CD8-positive, alpha-beta memory T cell (primary cell): Measurements from ENCODE around the gene FAM90A1. TPM values are rescaled to one million over a fixed set of nuclear protein-coding genes. Genes with fewer than 3 reads are reported as not detected.
"Not testable (repeated sequence)": the region's sequence is repeated elsewhere in the genome, so short reads cannot be mapped to it uniquely, and the experiment has no call there.

ENCODE experiments used
- CTCF ChIA-PET: fragments of 350-600 bp; sonication (Branson Sonifier 250); formaldehyde crosslinking; loops from one replicate; lab custom pipeline; 2021; ENCODE audit warnings: antibody characterized with exemption; lab: Charles Lee
- POLR2A ChIA-PET: fragments of 350-600 bp; sonication (Branson Sonifier 250); formaldehyde crosslinking; loops from one replicate; lab custom pipeline; 2021; ENCODE audit warnings: antibody characterized with exemption; lab: Charles Lee
- DNase-seq, 5 donors: peaks; one replicate each; pipeline versions ENCODE4 v3.0.0 to v3.0.0-alpha.2; 2020 to 2022; ENCODE audit warnings: mixed read lengths in 1 of 5
- H3K27ac ChIP-seq: one replicate; pipeline ENCODE4 v1.7.0; 2013; ENCODE audit warnings: low read depth, mild to moderate bottlenecking, low read length, moderate library complexity
- H3K27me3 ChIP-seq: 2 replicates; pipeline ENCODE4 v1.7.0; 2013; ENCODE audit warnings: low read length, mild to moderate bottlenecking; ENCODE audit not compliant: insufficient read depth, poor library complexity, severe bottlenecking
- H3K36me3 ChIP-seq: 2 replicates; pipeline ENCODE4 v1.7.0; 2013; ENCODE audit warnings: mild to moderate bottlenecking, low read length, moderate library complexity; ENCODE audit not compliant: insufficient read depth
- H3K4me1 ChIP-seq: 2 replicates; pipeline ENCODE4 v1.7.0; 2013; ENCODE audit warnings: mild to moderate bottlenecking, low read length, moderate library complexity; ENCODE audit not compliant: insufficient read depth
- H3K4me3 ChIP-seq: 2 replicates; pipeline ENCODE4 v1.7.0; 2013; ENCODE audit warnings: mild to moderate bottlenecking, low read length
- H3K9me3 ChIP-seq: 2 replicates; pipeline ENCODE4 v1.7.0; 2013; ENCODE audit warnings: mild to moderate bottlenecking, low read length
- H3K27ac Mint-ChIP-seq, 8 donors: one replicate each; pipeline ENCODE4 v1.8.0; 2020 to 2021; ENCODE audit warnings: mixed read lengths in 8 of 8, mild to moderate bottlenecking in 6 of 8, inconsistent platforms in 3 of 8, moderate library complexity in 3 of 8
- H3K27me3 Mint-ChIP-seq, 2 donors: one replicate each; pipeline ENCODE4 v1.8.0; 2020 to 2021; ENCODE audit warnings: mixed read lengths in 2 of 2, mild to moderate bottlenecking in 1 of 2, moderate library complexity in 1 of 2
- H3K36me3 Mint-ChIP-seq, 3 donors: one replicate each; pipeline ENCODE4 v1.8.0; 2020 to 2021; ENCODE audit warnings: mixed read lengths in 3 of 3, inconsistent platforms in 1 of 3, mild to moderate bottlenecking in 1 of 3
- H3K4me1 Mint-ChIP-seq, 3 donors: one replicate each; pipeline ENCODE4 v1.8.0; 2020 to 2021; ENCODE audit warnings: mixed read lengths in 3 of 3, inconsistent platforms in 1 of 3, mild to moderate bottlenecking in 1 of 3
- H3K4me3 Mint-ChIP-seq, 7 donors: one replicate each; pipeline ENCODE4 v1.8.0; 2020 to 2021; ENCODE audit warnings: mixed read lengths in 7 of 7, mild to moderate bottlenecking in 6 of 7, moderate library complexity in 4 of 7, inconsistent platforms in 2 of 7
- H3K9me3 Mint-ChIP-seq, 5 donors: one replicate each; pipeline ENCODE4 v1.8.0; 2020 to 2022; ENCODE audit warnings: mixed read lengths in 5 of 5, mild to moderate bottlenecking in 3 of 5, moderate library complexity in 2 of 5, inconsistent platforms in 1 of 5
- polyA plus RNA-seq: library from polyadenylated mRNA; unstranded; fragments of 300-500 nt; fragmentation: Illumina TruSeq; gene quantifications from one replicate; pipeline ENCODE4 v1.2.3, GENCODE V29; 2021
- total RNA-seq, 2 experiments: library from RNA; stranded (reverse); gene quantifications; one replicate each; pipeline ENCODE4 v1.2.3, GENCODE V29; 2021

The FAM90A1 gene
- total and polyA plus RNA-seq, 3 experiments from 2014 or later = 0.12 TPM; not detected in 2

GRCh38 chr12:8237031-8237430 lies 9.6 kb upstream of the FAM90A1 start:
- H3K4me3 ChIP-seq, POLR2A ChIA-PET, H3K27ac Mint-ChIP-seq, H3K36me3 Mint-ChIP-seq, H3K4me1 Mint-ChIP-seq, H3K9me3 ChIP-seq, H3K27me3 Mint-ChIP-seq, H3K27ac ChIP-seq, DNase-seq, H3K9me3 Mint-ChIP-seq, H3K4me1 ChIP-seq, H3K36me3 ChIP-seq, H3K27me3 ChIP-seq: not testable (repeated sequence)
- CTCF ChIA-PET = interaction anchor here (0.7 to 2.3 kb wide), 7 partner anchors 10 to 171 kb away, joined by 3 to 8 read pairs (median 4); partner anchors contain the start of genes C3AR1 and FAM90A1
- H3K4me3 Mint-ChIP-seq = peak overlapping the region in 1 of 7 donors; percentile 12

GRCh38 chr12:8235316-8236157 lies 8.1 kb upstream of the FAM90A1 start:
- H3K27me3 Mint-ChIP-seq, H3K27ac ChIP-seq, H3K4me1 Mint-ChIP-seq, H3K27me3 ChIP-seq, H3K9me3 Mint-ChIP-seq, H3K4me3 ChIP-seq, H3K4me3 Mint-ChIP-seq, H3K4me1 ChIP-seq, H3K36me3 ChIP-seq, DNase-seq, POLR2A ChIA-PET, H3K9me3 ChIP-seq, H3K36me3 Mint-ChIP-seq, CTCF ChIA-PET, H3K27ac Mint-ChIP-seq: not testable (repeated sequence)

- CTCF ChIA-PET, H3K36me3 ChIP-seq, H3K4me1 ChIP-seq, H3K9me3 Mint-ChIP-seq, H3K27me3 ChIP-seq, H3K4me3 Mint-ChIP-seq, H3K4me3 ChIP-seq, H3K4me1 Mint-ChIP-seq, POLR2A ChIA-PET, H3K27ac ChIP-seq, H3K27me3 Mint-ChIP-seq, DNase-seq, H3K9me3 ChIP-seq, H3K27ac Mint-ChIP-seq, H3K36me3 Mint-ChIP-seq: not testable (repeated sequence)
Observed at GRCh38 chr12:8234746-8235145, 7.3 kb upstream of the FAM90A1 start.

GRCh38 chr12:8233935-8234495 lies 6.6 kb upstream of the FAM90A1 start:
- H3K4me3 Mint-ChIP-seq, POLR2A ChIA-PET, H3K27me3 Mint-ChIP-seq, H3K4me1 ChIP-seq, H3K4me3 ChIP-seq, DNase-seq, H3K9me3 Mint-ChIP-seq, CTCF ChIA-PET, H3K36me3 ChIP-seq, H3K4me1 Mint-ChIP-seq, H3K27me3 ChIP-seq, H3K36me3 Mint-ChIP-seq, H3K27ac ChIP-seq, H3K9me3 ChIP-seq: not testable (repeated sequence)
- H3K27ac Mint-ChIP-seq = peak overlapping the region in 1 of 8 donors; percentile 26

- H3K27me3 Mint-ChIP-seq, H3K36me3 ChIP-seq, H3K4me3 ChIP-seq, H3K4me3 Mint-ChIP-seq, H3K27ac Mint-ChIP-seq, H3K36me3 Mint-ChIP-seq, CTCF ChIA-PET, H3K9me3 Mint-ChIP-seq, H3K9me3 ChIP-seq, H3K27ac ChIP-seq, POLR2A ChIA-PET, H3K4me1 ChIP-seq, H3K27me3 ChIP-seq, H3K4me1 Mint-ChIP-seq, DNase-seq: not testable (repeated sequence)
Observed at GRCh38 chr12:8233300-8233855, 6.0 kb upstream of the FAM90A1 start.

GRCh38 chr12:8231666-8232608 lies 4.5 kb upstream of the FAM90A1 start:
- H3K4me1 ChIP-seq, H3K4me3 Mint-ChIP-seq, H3K27me3 ChIP-seq, H3K4me3 ChIP-seq, H3K9me3 Mint-ChIP-seq, H3K36me3 ChIP-seq, H3K27ac ChIP-seq, POLR2A ChIA-PET, H3K27me3 Mint-ChIP-seq, H3K36me3 Mint-ChIP-seq, H3K9me3 ChIP-seq: not testable (repeated sequence)
- H3K4me1 Mint-ChIP-seq = peaks cover 5 to 11% (median 6%) of the 10 kb centered on the region in 3 donors
- H3K27ac Mint-ChIP-seq = peak overlapping the region in 1 of 8 donors; percentile 13
- CTCF ChIA-PET = interaction anchor here (0.7 to 1.3 kb wide), 2 partner anchors 11 to 117 kb away, joined by 3 read pairs; no protein-coding TSS in a partner anchor
- peak; percentile 45 to 75 (median 64) for DNase-seq

GRCh38 chr12:8231049-8231448 lies 3.6 kb upstream of the FAM90A1 start:
- H3K4me3 Mint-ChIP-seq, H3K36me3 ChIP-seq, H3K4me3 ChIP-seq, H3K9me3 ChIP-seq, H3K27me3 ChIP-seq, H3K27ac ChIP-seq, H3K9me3 Mint-ChIP-seq, DNase-seq, H3K4me1 ChIP-seq, H3K27ac Mint-ChIP-seq, H3K36me3 Mint-ChIP-seq, H3K27me3 Mint-ChIP-seq, POLR2A ChIA-PET: not testable (repeated sequence)
- H3K4me1 Mint-ChIP-seq = peaks cover 5 to 14% (median 6%) of the 10 kb centered on the region in 3 donors
- CTCF ChIA-PET = interaction anchor here (0.7 to 1.3 kb wide), 2 partner anchors 12 to 116 kb away, joined by 3 read pairs; no protein-coding TSS in a partner anchor
